ENCODE data around the gene FZR1.

Gene FZR1

DNA sequence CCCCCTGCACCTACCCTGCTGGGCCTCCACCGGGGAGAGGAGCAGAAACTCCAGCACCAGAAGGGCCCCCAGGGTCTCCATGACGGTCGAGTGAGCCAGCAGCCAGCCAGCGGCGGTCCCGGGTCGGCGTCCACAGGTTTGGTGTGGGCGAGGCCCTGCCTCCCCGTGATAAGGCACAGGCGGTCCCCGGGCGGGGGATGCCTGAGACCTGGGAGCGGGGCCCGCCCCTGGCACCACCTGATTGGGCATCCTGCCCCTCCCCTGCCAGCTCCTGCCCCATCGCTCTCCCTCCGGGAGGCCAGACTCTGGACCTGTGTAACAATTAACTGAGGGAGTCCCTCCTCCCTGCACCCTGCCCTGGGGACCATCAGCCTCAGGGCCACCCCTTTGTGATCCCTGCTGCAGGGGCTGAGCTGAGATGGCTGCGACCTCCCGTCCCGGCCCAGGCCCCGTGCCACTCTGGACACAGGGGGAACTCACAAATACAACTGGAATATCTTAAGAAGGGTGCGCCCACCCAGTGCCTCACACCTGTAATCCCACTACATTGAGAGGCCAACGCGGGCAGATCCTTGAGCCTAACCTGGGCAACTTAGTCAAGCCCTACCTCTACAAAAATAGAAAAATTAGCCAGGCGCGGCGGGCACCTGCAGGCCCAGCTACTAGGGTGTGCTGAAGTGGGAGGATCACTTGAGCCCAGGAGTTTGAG lies 25.6 kb upstream of the FZR1 start, which contains the start of gene SMIM24:
Gene SMIM24, minus strand, starts transcription at position 143 of the 709 bp plus-strand sequence. Its CDS starts 62 bp downstream, at position 81.
- no peaks in the 10 kb centered on the region for H3K36me3 Mint-ChIP-seq (ENCODE audit: low read depth)
- peak within 1 kb of the TSS; percentile 55 to 84 (median 75) for H3K4me3 Mint-ChIP-seq
- H3K9me3 Mint-ChIP-seq: no peaks in the 10 kb centered on the region

DNA sequence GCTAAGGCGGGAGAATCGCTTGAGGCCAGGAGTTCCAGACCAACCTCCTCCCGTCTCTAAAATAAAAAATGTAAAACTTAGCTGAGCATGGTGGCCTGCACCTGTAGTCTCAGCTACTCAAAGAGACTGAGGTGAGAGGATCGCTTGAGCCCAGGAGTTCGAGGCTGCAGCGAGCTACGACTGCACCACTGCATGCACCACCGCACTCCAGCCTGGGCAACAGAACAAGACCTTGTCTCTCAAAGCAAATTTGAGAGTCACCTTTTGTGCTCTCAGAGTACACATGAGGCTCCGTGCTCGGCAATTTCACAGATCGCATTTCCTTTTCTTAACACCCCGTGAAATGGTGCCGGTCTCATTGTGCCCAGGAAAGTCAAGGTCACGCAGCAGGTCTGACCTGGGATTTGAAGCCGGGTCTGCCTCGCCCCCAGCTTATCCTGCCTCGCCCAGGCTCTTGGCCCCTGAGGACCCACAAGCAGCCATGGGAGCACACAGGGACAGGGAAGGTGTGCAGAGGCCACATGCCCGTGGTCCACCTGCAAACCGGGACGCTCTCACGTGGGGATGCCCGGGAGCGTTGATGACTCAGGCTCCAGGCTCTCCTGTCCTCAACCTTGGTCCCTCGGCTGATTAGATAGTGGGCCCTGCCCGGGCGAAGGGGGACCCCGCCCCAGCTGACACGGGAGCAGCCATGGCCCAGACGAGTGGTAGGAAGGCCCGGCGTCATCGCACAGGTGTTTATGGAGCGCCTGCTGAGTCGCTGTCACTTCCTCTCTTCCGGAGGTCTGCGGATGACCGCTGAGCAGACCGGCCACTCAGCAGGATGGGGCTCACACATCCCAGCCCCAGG lies 24.6 kb upstream of the FZR1 start:
- H3K4me1 Mint-ChIP-seq: no peaks in the 10 kb centered on the region
- peak overlapping the region in 2 of 3 experiments; percentile 84 to 95 for H3K27ac Mint-ChIP-seq
- no peak overlapping the region for H3K4me3 Mint-ChIP-seq
- H3K36me3 Mint-ChIP-seq (ENCODE audit: low read depth): no peaks in the 10 kb centered on the region
- no peaks in the 10 kb centered on the region for H3K9me3 Mint-ChIP-seq
- H3K27me3 Mint-ChIP-seq (ENCODE audit: low read depth): peaks cover 46% of the 10 kb centered on the region
- TF ChIP-seq, protein P1, sequence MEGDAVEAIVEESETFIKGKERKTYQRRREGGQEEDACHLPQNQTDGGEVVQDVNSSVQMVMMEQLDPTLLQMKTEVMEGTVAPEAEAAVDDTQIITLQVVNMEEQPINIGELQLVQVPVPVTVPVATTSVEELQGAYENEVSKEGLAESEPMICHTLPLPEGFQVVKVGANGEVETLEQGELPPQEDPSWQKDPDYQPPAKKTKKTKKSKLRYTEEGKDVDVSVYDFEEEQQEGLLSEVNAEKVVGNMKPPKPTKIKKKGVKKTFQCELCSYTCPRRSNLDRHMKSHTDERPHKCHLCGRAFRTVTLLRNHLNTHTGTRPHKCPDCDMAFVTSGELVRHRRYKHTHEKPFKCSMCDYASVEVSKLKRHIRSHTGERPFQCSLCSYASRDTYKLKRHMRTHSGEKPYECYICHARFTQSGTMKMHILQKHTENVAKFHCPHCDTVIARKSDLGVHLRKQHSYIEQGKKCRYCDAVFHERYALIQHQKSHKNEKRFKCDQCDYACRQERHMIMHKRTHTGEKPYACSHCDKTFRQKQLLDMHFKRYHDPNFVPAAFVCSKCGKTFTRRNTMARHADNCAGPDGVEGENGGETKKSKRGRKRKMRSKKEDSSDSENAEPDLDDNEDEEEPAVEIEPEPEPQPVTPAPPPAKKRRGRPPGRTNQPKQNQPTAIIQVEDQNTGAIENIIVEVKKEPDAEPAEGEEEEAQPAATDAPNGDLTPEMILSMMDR (IDR thresholded peaks at IDR 0.05; ENCODE audit: unreplicated experiment in 3 of 3): no peak

More for the DNA sequence above, 25.6 kb upstream of the FZR1 start, which contains the start of gene SMIM24:
- TF ChIP-seq, protein P1 (IDR thresholded peaks at IDR 0.05; ENCODE audit: unreplicated experiment in 3 of 3): no peak
- peaks cover 46% of the 10 kb centered on the region for H3K27me3 Mint-ChIP-seq (ENCODE audit: low read depth)
- H3K4me1 Mint-ChIP-seq: no peaks in the 10 kb centered on the region
- H3K27ac Mint-ChIP-seq: peak within 1 kb of the TSS; percentile 84 to 95 (median 95)

DNA sequence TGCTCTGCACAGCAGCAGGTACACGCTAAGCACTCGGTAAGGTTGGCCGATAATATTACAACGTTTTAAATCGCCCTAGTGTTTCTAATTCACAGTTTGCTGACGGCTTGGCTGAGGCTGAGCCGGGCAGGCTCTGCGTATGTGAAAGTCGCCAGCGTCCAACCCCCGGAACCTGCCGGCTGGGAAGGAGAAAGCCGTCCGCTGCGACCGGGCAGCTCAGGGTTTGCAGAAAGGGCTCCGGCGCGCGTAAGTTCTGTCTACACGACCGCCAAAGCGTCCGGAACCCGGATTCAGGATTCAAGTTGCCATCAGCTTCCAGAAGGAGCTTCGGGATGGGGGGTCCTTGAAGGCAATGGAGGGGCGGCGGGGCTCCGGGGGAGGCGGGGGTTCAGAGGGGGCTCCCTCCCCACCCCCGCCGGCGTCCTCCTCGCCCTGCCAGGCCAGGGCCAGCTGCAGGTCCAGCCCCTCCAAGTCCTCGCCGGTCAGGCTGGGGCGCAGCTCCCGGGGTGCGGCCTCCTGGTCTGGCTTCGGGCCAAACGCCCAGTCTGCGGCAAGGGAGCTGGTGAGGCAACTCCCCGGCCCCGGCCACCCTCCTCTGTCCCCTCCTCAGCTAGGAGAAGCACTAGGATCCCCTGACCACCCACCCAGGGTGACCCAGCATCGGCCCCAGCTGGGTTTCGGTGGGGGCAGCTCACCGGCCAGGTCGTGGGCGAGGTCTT lies 23.4 kb upstream of the FZR1 start:
- Mint-ChIP-seq H3K4me3 (no peak overlapping the region), H3K9me3 (no peaks in the 10 kb centered on the region)
- TF ChIP-seq, protein P1 (IDR thresholded peaks at IDR 0.05; ENCODE audit: unreplicated experiment in 3 of 3): no peak

DNA sequence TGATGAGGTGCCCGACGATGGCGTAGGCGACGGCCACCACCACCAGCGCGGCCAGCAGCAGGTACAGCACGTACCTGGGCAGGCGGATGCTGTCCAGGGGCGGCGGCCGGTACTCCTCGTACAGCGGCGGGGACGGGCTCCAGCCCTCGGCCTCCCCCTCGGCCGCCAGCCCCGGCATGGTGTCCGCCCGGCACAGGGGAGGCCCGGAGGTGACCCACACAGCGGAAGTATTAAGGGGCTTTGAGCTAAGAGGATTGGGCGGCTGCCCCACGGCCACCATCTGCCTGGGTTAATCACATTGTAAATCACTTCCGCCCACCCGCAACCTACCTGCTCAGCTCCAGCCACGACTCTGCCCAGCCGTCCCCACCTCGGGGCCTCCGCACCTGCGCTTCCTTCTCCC lies 22.9 kb upstream of the FZR1 start, which contains the start of gene SMIM44:
Gene SMIM44, minus strand, starts transcription at position 216 of the 403 bp plus-strand sequence. Its CDS starts 38 bp downstream, at position 178.
- no peak within 1 kb of the TSS for H3K27ac Mint-ChIP-seq
- TF ChIP-seq, protein P1 (IDR thresholded peaks at IDR 0.05; ENCODE audit: unreplicated experiment in 3 of 3): no peak
- H3K4me3 Mint-ChIP-seq: no peak within 1 kb of the TSS
- peaks cover 45% of the 10 kb centered on the region for H3K27me3 Mint-ChIP-seq (ENCODE audit: low read depth)
- no peaks in the 10 kb centered on the region for H3K9me3 Mint-ChIP-seq
- H3K4me1 Mint-ChIP-seq: no peaks in the 10 kb centered on the region
- peaks cover 4% of the 10 kb centered on the region for H3K36me3 Mint-ChIP-seq (ENCODE audit: low read depth)

More for the DNA sequence above, 23.4 kb upstream of the FZR1 start:
- Mint-ChIP-seq H3K27ac (no peak overlapping the region), H3K4me1 (no peaks in the 10 kb centered on the region), H3K36me3 (ENCODE audit: low read depth) (peaks cover 4% of the 10 kb centered on the region), H3K27me3 (ENCODE audit: low read depth) (peaks cover 46% of the 10 kb centered on the region)

DNA sequence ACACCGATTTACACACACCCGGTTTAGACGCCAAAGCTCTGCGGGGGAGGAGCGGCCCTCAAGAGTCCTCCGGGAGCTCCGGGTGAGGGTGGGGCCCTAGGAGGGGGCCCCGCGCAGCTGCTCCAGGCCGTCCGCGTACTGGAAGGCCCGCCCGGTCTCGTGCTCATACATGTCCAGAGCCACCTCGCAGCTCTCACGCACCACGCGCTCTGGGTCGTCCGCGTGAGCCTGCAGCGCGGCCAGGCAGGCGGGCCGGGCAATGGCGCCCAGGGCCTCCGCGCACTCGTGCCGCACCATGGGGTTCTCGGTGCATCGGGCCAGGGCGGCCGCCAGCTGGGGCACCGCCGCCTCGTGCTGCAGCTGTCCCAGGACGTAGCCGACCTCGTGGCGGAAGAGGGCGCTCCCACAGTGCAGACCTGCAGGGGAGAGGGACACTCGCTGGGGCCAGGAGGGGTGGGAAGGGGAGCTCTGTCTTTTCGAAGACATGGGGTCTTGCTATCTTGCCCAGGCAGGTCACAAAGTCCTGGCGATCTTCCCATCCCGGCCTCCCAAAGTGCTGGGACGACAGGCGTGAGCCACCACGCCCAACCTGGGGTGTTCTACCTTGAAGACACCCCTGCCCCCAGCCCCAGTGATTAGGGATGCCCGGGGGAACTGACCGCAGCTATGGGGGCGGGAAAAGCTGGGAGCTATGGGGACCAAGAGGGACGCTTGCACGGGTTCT lies 14.6 kb upstream of the FZR1 start:
- no peaks in the 10 kb centered on the region for H3K9me3 Mint-ChIP-seq
- TF ChIP-seq, protein P1 (IDR thresholded peaks at IDR 0.05; ENCODE audit: unreplicated experiment in 3 of 3): no peak
- H3K36me3 Mint-ChIP-seq (ENCODE audit: low read depth): peaks cover 28% of the 10 kb centered on the region
- H3K27ac Mint-ChIP-seq: no peak overlapping the region
- peaks cover 3% of the 10 kb centered on the region for H3K27me3 Mint-ChIP-seq (ENCODE audit: low read depth)
- H3K4me3 Mint-ChIP-seq: no peak overlapping the region
- no peaks in the 10 kb centered on the region for H3K4me1 Mint-ChIP-seq
